ENCODE results near the gene PPEF1. TPM values are rescaled to one million over a fixed set of nuclear protein-coding genes. Genes with fewer than 3 reads are reported as not detected.

The PPEF1 gene
- polyA plus RNA-seq, 3 donors from 2014 or later, result 0.34 TPM; not detected in 2

GRCh38 chrX:18871161-18871890, 163.9 kb downstream of the PPEF1 start:
- peaks cover 0 to 3% (median 0%) of the 10 kb centered on the region in 3 donors for H3K27me3 Mint-ChIP-seq (ENCODE audit: low read depth in 3 of 3)
- H3K36me3 Mint-ChIP-seq, result no peaks in the 10 kb centered on the region
- DNase-seq, result no peak
- no peaks in the 10 kb centered on the region for H3K9me3 Mint-ChIP-seq
- H3K4me3 Mint-ChIP-seq, result no peak overlapping the region
- no peak overlapping the region for H3K27ac Mint-ChIP-seq
- H3K4me1 Mint-ChIP-seq, result no peaks in the 10 kb centered on the region

DNA sequence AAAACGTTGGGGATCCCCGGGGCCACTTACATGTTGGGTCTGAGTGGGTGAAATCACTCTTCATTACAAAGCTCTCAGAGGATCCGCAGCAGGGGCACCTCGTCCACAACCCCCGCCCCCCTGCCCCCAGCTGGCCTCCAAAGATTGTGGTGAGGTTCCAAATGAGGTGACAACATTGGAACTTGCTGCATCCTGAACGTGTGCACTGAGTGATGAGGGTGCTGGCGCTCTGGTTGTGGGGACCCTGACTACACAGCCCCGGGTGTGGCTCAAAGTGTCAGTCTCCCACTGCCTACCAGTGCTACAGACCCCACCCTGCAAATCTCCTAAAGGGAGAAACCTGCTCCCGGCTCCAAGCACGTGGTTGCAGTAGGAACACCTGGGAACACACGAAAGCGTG, 164.5 kb downstream of the PPEF1 start:
- no peak for DNase-seq
- H3K9me3 Mint-ChIP-seq, result no peaks in the 10 kb centered on the region
- H3K4me1 Mint-ChIP-seq, result no peaks in the 10 kb centered on the region
- no peak overlapping the region for H3K27ac Mint-ChIP-seq
- H3K27me3 Mint-ChIP-seq (ENCODE audit: low read depth in 3 of 3), result peaks cover 0 to 3% (median 0%) of the 10 kb centered on the region in 3 donors
- H3K4me3 Mint-ChIP-seq, result no peak overlapping the region
- no peaks in the 10 kb centered on the region for H3K36me3 Mint-ChIP-seq

GRCh38 chrX:18872621-18873020, 165.2 kb downstream of the PPEF1 start:
- no peak overlapping the region for H3K4me3 Mint-ChIP-seq
- H3K27ac Mint-ChIP-seq, result no peak overlapping the region
- no peaks in the 10 kb centered on the region for H3K36me3 Mint-ChIP-seq
- DNase-seq, result no peak
- H3K4me1 Mint-ChIP-seq, result no peaks in the 10 kb centered on the region
- no peaks in the 10 kb centered on the region for H3K9me3 Mint-ChIP-seq
- peaks cover 0 to 4% (median 0%) of the 10 kb centered on the region in 3 donors for H3K27me3 Mint-ChIP-seq (ENCODE audit: low read depth in 3 of 3)

GRCh38 chrX:18873189-18873791, 165.8 kb downstream of the PPEF1 start:
- Mint-ChIP-seq H3K4me3 (peak overlapping the region in 1 of 5 donors; percentile 53), H3K36me3 (no peaks in the 10 kb centered on the region), H3K9me3 (no peaks in the 10 kb centered on the region), H3K27ac (no peak overlapping the region), H3K4me1 (no peaks in the 10 kb centered on the region), H3K27me3 (ENCODE audit: low read depth in 3 of 3) (peaks cover 0 to 4% (median 0%) of the 10 kb centered on the region in 3 donors)
- DNase-seq, result no peak

- DNase-seq, result no peak
- Mint-ChIP-seq H3K4me3 (no peak overlapping the region), H3K27me3 (ENCODE audit: low read depth in 3 of 3) (peaks cover 0 to 4% (median 0%) of the 10 kb centered on the region in 3 donors), H3K36me3 (no peaks in the 10 kb centered on the region), H3K27ac (no peak overlapping the region), H3K4me1 (no peaks in the 10 kb centered on the region), H3K9me3 (no peaks in the 10 kb centered on the region)
Observed at GRCh38 chrX:18873836-18874235, 166.4 kb downstream of the PPEF1 start.

- H3K4me1 Mint-ChIP-seq, result no peaks in the 10 kb centered on the region
- H3K36me3 Mint-ChIP-seq, result no peaks in the 10 kb centered on the region
- peaks cover 0 to 4% (median 2%) of the 10 kb centered on the region in 3 donors for H3K27me3 Mint-ChIP-seq (ENCODE audit: low read depth in 3 of 3)
- no peak overlapping the region for H3K4me3 Mint-ChIP-seq
- DNase-seq, result no peak
- H3K27ac Mint-ChIP-seq, result no peak overlapping the region
- no peaks in the 10 kb centered on the region for H3K9me3 Mint-ChIP-seq
Observed at GRCh38 chrX:18874560-18875255, 167.3 kb downstream of the PPEF1 start.

DNA sequence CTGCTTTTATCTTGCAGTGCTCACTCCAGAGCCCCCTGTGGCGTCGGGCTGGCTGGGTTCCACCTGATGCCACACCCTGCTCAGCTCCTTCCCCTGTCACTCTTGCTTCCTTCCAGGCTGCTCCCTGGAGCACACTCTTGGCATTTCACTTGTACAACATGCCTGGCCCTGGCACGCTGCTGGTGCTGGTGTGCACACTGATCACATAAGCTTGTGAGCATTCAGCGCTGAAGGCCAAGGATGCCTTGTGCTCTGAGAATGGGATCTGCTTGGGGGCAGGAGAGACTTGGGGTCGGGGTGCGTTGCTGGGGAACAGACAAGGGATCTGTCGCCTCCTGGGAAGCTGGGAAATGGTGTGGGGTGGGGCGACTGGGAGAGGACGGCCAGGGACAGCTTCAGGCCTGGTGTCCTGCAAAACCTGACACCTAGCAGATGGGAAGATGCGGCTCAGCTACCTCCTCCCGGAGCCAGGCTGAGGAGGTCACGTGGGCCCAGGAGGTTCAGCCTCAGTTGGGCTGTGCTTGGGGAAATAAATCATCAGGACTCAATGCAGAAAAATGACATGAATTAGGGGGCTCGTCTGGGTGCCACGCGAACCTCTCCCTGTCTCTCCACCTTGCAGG, 167.9 kb downstream of the PPEF1 start:
- no peak for DNase-seq
- H3K27me3 Mint-ChIP-seq (ENCODE audit: low read depth in 3 of 3), result peaks cover 0 to 10% (median 2%) of the 10 kb centered on the region in 3 donors
- no peaks in the 10 kb centered on the region for H3K9me3 Mint-ChIP-seq
- H3K4me1 Mint-ChIP-seq, result no peaks in the 10 kb centered on the region
- no peak overlapping the region for H3K4me3 Mint-ChIP-seq
- H3K27ac Mint-ChIP-seq, result no peak overlapping the region
- no peaks in the 10 kb centered on the region for H3K36me3 Mint-ChIP-seq

GRCh38 chrX:18877469-18877868, 170.0 kb downstream of the PPEF1 start:
- H3K27me3 Mint-ChIP-seq (ENCODE audit: low read depth in 3 of 3), result peaks cover 0 to 8% (median 2%) of the 10 kb centered on the region in 3 donors
- H3K9me3 Mint-ChIP-seq, result no peaks in the 10 kb centered on the region
- H3K36me3 Mint-ChIP-seq, result no peaks in the 10 kb centered on the region
- H3K4me3 Mint-ChIP-seq, result no peak overlapping the region
- DNase-seq, result no peak
- no peaks in the 10 kb centered on the region for H3K4me1 Mint-ChIP-seq
- H3K27ac Mint-ChIP-seq, result no peak overlapping the region

Other genes with a start within 250 kb of the PPEF1 start
- gene RS1, start 35.5 kb upstream of the PPEF1 start, polyA plus RNA-seq, result not detected